Jurkat, Clone E6-1 (cell line): Measurements from ENCODE around the gene FGF12.

ENCODE experiments used
- DNase-seq: peaks from one replicate; pipeline ENCODE4 v3.0.0-alpha.2; 2011; ENCODE audit warnings: low read depth, low spot score
- H3K4me3 ChIP-seq: 2 replicates; pipeline ENCODE4 v1.5.1; 2011; ENCODE audit warnings: mild to moderate bottlenecking, low read length, control low read depth, moderate library complexity

FGF12 gene

GRCh38 chr3:192392986-192393385 is 334.4 kb downstream of the FGF12 start:
- H3K4me3 ChIP-seq = no peak overlapping the region

GRCh38 chr3:192382861-192383260 is 344.5 kb downstream of the FGF12 start:
- H3K4me3 ChIP-seq = no peak overlapping the region
- no peak for DNase-seq

More at GRCh38 chr3:192392986-192393385, 334.4 kb downstream of the FGF12 start:
- no peak for DNase-seq

DNA sequence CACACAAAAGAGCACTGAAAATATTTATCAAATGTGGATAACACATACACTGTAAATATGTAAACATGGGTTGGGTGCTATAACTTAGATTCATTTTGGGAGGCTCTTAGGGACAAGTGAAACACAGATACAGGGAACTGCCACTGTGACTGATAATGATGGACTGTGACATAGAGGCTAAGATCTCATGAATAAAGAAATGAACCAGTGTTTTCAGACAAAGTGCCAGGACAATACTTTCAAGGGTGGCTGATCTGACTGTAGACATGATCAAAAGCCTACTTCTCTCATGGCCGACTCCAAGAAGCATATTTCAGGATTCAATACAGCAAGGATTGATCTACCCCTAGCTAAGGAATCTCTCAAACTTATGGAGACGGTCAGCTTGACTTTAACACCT is 353.8 kb downstream of the FGF12 start:
- H3K4me3 ChIP-seq = no peak overlapping the region
- no peak for DNase-seq

DNA sequence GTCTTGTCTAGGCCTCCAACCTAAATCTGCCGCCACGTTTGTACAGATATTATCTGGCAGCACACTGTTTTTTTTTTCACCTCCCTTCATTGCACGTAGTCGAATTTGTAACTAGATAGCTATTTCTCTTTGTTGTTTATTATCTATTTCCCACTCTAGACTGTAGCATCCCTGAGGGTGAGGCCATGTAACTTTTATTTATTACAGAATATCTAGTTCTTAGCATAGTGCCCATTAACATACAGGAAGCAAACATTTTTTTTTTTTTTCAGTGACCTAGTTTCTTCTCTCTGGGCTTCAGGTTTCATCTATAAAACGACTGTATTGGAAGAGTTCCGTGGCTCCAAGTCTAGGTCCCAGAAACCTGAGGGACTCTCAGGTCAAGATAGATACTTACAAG is 354.3 kb downstream of the FGF12 start:
- no peak for DNase-seq
- H3K4me3 ChIP-seq = no peak overlapping the region

DNA sequence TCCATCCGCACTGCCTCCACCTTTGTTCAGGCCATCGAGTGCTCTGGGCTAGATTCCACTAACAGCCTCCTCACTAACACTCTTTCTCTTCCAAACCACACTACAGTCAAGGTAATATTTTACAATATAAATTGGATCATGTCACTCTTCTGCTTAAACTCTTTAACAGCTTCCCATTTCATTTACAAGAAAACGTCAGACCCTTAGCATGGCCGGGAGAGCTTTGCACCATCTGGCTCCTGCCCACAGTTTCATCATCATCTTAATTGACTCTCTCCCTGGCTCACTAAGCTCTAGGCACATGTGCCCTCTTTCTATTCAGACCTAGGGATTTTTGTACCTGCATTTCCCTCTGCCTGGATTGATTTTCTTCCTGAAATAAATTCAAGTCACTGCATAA is 354.7 kb downstream of the FGF12 start:
- H3K4me3 ChIP-seq = no peak overlapping the region
- no peak for DNase-seq

DNA sequence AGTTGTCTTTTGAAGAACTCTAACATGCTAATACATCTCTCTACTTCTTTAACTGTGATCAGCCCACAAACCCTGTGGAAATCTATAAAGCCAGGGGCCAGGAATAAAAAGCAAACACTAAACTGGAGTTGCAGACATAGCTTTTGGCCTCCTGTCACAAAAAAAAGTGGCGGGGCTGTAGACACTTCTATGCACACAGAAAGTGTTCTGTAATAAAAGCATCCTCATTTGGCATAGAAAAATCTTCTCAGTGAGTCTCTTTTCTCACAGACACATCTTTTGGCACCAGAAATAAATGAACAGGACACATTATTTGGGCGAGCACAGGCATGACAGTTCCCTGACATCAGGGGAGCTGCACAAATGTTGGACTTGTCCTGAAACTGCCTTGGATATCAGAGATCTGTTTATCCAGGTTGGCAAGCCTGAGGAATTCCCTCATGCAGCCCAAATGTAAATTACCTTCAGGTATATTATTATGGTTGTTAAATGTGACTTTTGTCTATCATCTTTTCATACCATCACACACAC is 355.4 kb downstream of the FGF12 start:
- H3K4me3 ChIP-seq = no peak overlapping the region
- DNase-seq = no peak

GRCh38 chr3:192367616-192368015 is 359.7 kb downstream of the FGF12 start:
- no peak overlapping the region for H3K4me3 ChIP-seq
- DNase-seq = no peak

GRCh38 chr3:192366916-192367315 is 360.4 kb downstream of the FGF12 start:
- no peak for DNase-seq
- no peak overlapping the region for H3K4me3 ChIP-seq

GRCh38 chr3:192365571-192365970 is 361.8 kb downstream of the FGF12 start:
- DNase-seq = no peak
- no peak overlapping the region for H3K4me3 ChIP-seq

- DNase-seq = no peak
- H3K4me3 ChIP-seq = no peak overlapping the region
Measured at GRCh38 chr3:192364316-192364715, 363.0 kb downstream of the FGF12 start.

GRCh38 chr3:192354687-192355086 is 372.7 kb downstream of the FGF12 start:
- no peak for DNase-seq
- H3K4me3 ChIP-seq = no peak overlapping the region

DNA sequence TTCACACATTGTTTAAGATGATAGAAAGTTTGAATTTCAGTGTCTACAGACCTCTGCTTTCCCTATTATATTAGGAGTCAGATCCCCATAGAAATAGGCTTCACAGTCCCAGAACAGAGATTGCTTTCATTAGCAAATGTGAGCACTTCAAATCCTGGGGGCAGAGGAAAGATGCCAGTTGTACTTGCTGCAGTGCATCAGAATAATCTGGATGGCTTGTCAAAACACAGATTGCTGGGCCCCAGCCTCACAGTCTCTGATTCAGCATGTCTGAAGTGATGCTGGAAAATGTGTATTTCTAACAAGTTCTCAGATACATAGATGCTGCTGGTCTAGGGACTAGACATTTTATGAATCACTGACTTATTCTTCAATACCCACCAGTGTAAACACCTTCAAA is 375.2 kb downstream of the FGF12 start:
- H3K4me3 ChIP-seq = no peak overlapping the region
- no peak for DNase-seq

- no peak overlapping the region for H3K4me3 ChIP-seq
- DNase-seq = no peak
Measured at GRCh38 chr3:192351441-192351840, 375.9 kb downstream of the FGF12 start.

- DNase-seq = no peak
- no peak overlapping the region for H3K4me3 ChIP-seq
Measured at GRCh38 chr3:192340031-192340430, 387.3 kb downstream of the FGF12 start.

GRCh38 chr3:192339214-192339613 is 388.1 kb downstream of the FGF12 start:
- DNase-seq = no peak
- H3K4me3 ChIP-seq = no peak overlapping the region

DNA sequence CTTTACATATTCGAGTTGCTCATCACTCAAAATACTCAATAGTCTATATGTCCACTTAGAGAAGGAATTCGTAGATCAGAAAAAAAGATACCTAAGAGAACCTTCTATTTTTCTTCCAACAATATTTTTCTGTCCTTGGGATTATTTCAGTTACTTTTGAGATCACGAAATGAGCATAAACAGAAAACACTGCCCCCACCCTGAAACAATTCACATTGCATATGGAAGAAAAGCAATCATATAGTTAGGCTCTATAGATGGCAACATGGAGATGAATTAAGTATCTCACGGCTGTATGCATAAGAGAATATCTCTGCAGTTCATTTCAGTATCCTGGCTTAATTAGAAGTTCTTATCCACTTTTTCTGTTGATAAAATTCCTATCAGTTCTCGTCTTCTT is 391.1 kb downstream of the FGF12 start:
- DNase-seq = no peak
- no peak overlapping the region for H3K4me3 ChIP-seq

DNA sequence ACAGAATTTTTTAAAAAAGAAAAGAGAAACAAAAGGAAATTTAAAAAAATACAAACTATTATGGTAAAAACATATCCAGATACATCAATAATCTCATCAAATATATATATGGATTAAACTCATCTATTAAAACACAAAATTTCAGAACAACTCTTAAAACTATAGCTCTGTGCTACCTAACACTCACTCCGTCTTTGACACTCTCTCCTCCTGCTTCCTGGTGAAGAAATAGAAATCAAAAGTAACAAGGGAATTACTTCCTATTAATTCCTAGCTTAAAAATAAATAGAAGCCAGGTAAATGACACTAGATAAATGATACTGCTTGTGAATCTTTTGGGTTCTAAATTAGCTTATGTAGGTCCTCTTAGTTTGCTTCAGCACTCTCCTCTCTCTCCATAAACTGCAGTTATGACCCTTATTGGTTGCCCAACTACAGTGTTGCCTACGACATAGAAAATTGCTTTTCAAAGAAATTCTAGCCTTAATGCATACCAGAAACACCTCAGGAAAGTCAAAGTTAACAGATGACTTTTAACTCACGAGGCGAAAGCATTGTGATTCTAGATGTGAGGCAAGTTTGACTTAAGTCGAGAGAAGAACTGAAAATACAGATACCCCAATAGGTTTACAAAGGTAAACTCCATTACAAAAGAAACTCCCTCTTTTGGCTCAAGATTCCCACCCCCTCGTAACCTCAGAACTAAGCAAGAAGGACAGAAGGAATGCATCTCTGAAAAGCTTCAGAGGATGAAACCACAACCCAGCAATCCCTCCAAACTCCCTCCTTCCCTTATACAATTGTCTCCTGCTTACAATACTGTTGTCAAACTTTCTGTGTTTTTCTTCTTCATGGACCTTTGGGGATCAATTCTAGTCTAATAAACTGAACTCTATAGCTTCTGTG is 394.7 kb downstream of the FGF12 start:
- no peak overlapping the region for H3K4me3 ChIP-seq
- DNase-seq = no peak

GRCh38 chr3:192331749-192332385 is 395.5 kb downstream of the FGF12 start:
- H3K4me3 ChIP-seq = no peak overlapping the region
- DNase-seq = no peak

- DNase-seq = no peak
- H3K4me3 ChIP-seq = no peak overlapping the region
Measured at GRCh38 chr3:192326656-192327055, 400.7 kb downstream of the FGF12 start.

- H3K4me3 ChIP-seq = no peak overlapping the region
- no peak for DNase-seq
Measured at GRCh38 chr3:192317564-192317963, 409.8 kb downstream of the FGF12 start.
